ENCODE measurements around the gene SDCCAG8.

Gene SDCCAG8

DNA sequence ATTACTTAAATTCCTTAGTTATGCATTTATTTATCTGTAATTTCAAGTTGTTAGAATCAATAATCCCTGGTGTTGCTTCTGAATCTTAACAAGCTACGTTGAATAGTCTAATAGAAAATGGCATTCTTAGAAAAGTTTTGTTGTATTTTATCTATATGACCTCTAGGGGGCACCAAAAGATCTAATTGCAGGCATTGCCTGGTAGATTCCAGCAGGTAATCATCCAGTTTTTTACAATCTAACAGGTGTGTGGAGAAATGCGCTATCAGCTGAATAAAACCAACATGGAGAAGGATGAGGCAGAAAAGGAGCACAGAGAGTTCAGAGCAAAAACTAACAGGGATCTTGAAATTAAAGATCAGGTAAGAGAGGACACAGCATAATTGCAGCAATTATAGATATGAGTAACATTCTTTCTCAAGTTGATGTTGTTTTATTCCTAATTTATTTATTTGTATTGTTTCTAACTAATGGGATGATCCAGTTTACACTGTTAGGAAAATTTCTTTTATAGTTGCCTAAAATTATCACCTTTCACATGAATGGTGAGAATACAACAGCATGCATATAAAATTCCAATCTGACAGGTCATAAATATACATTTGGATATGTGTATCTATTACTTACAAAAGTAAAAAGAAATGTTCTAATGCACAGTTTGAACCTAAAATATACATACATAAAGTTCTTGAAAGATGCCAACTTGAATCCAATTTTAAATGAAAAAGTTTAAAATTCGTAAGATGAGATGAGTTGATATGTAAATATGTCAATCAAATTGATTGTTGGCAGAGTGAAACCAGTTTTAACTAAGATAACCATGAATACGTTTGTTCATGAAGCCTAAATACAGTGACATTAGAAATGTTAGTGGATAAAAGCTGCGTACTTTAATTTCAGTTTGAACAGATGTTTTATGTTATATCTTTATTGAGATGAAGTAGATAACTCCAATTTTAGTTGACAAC lies 88.4 kb downstream of the SDCCAG8 start:
- DNase-seq = peak; percentile 32

DNA sequence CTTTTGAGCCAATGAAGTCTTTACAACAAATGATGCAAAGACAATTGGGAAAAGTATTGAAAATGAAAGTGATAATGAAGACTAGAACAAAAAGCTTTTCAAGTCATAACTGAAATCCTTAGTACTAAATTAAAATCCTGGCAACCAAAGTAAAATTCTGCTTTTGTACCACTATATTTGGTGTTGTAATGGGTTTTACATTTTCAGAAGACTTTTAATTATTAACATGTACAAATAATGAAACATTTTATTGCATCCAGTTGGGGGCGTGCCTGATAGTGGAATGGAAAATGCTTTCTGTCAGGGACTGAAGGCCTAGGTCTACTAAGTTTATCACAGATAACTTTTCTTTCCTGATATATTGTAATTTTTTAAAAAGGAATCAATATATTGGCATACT lies 89.4 kb downstream of the SDCCAG8 start:
- no peak for DNase-seq

DNA sequence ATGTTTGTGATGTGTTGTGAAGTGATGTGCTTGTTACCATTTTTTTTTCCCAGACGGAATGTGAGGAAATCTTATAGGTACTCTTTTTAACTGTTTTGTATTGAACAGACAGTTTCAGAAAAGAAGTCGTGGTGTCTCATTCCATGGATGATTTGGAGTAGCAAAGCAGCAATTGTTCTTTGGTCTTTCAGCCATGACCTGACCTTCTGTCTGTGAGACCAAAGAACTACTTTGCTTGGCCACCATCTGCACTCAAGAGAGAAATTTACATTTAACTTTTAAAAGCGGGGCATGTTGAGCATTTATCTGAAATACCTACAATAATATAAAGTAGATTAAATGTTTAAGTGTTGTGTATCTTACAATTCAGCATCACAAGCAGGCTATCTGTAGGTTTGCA lies 90.2 kb downstream of the SDCCAG8 start:
- DNase-seq = no peak

DNA sequence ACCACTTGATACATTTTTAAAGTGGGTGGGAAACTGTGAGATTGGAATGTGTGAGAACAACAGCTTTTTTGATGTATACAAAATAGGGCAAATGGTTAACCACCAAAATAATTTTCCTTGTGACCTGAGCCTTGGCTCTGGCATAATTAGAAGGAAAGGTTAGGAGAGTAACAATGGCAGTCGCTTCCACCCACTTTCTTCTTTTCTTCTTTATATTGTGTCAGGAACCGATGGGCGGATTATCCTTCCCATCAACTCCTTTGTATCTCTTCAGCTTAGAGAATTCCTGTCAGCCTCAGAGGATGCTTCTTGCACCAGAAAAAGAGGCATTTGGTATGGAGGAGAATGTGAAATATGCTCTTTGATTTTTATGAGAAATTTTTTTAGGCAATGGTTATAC lies 90.6 kb downstream of the SDCCAG8 start:
- no peak for DNase-seq

DNA sequence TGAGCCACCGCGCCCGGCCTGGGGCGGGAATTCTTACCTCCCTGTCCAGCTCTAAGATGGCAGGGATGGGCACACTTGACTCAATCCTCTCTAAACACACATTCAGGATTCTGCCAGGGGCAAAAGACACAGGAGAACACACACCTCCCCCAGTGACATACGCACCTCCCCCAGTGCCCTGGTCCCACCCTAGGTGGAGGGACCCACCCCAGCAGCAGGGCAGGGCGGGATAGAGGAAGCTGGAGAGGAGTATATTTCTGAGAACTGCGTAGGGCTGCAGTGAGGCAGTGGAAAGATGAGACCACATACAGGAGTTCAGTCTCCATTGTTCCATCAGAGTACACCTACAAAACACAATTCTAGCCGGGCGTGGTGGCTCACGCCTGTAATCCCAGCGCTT lies 92.5 kb downstream of the SDCCAG8 start:
- no peak for DNase-seq

DNA sequence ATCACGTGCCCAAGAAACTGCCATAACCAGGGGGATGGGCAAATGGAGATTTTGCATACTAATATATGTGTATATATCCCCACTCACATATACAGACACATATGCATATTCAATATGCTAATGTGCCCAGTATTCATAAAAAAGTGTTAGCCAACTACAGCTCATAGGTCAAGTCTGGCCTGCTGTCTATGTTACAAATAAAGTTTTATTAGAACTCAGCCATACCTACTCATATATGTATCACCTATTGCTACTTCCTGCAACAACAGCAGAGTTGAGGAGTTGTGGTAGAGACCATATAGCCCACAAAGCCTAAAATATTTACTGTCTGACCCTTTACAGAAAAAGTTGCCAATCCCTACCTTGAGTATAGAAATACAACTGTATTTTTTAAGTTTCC lies 93.3 kb downstream of the SDCCAG8 start:
- no peak for DNase-seq

- no peak for DNase-seq
These were observed 95.5 kb downstream of the SDCCAG8 start for GRCh38 chr1:243351337-243351736.

GRCh38 chr1:243354511-243355153 lies 98.8 kb downstream of the SDCCAG8 start:
- no peak for DNase-seq

DNA sequence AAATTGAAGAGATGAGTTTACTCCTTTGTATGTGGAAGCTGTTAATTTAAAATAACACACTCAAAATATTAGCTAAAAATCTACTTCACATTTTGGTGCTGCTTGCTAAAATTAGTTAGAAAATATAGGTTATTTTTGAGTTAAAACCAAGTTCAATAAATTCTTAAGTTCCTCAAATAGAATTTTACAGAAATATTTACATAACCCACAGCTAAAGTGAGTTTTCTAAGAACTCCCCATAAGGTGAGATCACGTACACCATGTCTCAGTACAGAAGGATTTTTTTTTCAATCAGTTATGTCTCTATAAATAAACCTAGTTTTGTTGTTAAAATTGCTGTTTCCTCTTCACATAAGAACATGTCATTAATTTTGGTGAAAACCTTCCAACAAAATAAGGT lies 108.0 kb downstream of the SDCCAG8 start:
- DNase-seq = no peak

DNA sequence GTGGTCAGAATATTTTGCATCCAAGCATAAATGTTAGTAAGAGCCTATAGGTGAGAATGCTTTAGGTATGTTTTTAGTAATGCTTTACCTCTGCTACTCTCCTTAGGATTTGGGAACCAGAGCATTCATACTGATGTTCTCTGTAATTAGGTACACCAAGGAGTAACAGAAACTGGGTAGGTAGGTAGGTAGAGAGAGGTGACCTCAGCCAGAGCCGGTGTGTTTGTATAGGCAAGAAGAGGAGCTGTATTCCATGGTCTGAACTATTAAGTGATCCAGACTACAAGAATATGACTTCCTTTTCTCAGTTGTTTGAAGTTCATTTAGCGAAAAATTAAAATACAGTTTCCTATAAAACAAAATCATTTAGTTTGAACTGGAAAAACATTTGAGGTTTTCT lies 108.5 kb downstream of the SDCCAG8 start:
- DNase-seq = no peak

DNA sequence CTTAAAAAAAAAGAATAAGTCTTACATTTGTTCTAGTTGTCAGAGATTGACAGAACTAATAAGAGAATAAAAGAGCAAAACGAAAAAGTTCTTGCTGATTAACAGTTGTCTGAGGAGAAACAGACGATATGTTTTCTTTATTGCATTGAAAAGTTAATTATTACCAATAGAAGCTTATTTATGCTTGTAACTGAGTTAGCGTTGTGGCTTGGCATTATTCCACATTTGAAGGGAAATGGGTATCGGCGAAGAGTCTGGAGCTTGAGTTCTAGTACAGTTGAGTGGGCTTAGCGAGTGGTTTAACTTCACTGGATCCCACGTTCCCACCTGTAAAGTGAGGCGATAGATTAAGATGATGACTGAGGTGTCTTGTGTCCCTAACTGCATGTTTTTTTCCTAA lies 109.0 kb downstream of the SDCCAG8 start:
- DNase-seq = no peak

DNA sequence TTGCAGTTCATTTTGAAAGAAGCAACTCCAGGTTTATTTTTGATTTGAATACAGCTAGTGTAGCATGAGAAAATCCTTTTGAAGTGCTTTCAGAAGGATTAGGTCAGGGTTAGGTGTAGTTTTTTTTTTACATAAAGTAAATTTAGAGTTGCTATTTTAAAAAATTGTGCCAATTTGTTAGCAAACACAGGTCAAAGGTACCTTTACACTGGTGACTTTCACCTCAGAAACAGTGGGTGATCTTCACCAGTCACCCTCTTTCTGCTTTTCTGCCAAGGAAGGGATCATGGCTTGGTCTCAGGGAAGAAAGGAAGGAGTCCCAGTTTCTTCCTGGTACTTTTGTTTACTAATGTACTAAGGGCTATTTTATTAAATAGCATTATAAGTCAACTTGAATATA lies 111.5 kb downstream of the SDCCAG8 start:
- DNase-seq = no peak

DNA sequence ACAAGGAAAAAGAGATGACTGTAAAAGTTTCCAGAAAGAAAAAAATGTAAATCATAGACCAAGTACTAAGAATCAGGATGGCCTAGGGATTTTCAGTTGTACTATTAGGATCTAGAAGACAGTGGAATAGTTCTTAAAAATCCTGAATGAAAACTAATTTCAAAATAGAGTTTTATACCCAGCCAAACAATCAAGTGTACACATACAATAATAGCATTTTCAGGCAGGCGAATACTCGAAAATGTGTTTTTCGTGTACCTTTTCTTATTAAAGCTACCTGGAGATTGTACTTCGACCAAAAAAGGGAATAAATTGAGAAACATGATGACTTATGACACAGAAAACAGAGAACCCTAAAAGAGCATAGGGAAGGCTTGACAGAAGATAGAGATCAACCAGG lies 118.6 kb downstream of the SDCCAG8 start:
- no peak for DNase-seq

DNA sequence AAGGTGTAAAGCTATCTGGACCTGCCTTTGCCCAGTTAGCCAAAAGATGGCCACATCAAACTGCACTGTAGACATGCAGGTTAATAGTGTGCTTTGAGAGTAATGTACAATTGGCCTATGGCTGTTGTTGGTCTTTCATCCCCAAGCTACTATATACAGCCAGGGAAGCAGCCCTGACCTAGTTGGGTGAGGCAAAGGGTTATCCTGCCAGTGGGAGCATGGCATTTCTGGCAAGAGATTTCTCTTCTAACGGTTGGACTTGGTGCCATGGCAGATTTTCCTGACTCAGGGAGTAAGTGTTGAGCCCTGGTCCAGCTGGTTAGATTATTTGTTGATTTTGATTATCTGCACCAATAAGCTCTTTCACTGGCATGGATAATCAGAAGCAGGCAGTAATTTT lies 119.8 kb downstream of the SDCCAG8 start:
- DNase-seq = no peak

GRCh38 chr1:243378669-243379068 lies 122.8 kb downstream of the SDCCAG8 start:
- DNase-seq = no peak

DNA sequence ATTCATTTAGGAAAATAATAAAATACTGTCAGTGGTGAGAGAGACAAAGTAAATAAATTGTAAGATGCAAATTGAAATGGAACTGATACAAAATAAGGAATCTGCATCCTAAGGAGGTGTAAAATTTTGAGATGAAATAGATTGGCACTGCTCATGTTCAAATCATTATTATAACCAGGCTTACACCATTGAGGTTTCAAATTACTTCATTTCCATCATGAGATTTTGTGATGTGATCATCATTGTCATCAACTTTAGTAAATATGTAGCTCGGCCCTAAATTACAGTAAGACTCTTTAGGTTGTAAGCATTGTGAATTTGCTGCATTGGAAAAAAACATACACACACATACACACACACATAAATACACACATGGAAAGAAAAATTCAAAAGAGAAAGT lies 123.4 kb downstream of the SDCCAG8 start:
- no peak for DNase-seq

DNA sequence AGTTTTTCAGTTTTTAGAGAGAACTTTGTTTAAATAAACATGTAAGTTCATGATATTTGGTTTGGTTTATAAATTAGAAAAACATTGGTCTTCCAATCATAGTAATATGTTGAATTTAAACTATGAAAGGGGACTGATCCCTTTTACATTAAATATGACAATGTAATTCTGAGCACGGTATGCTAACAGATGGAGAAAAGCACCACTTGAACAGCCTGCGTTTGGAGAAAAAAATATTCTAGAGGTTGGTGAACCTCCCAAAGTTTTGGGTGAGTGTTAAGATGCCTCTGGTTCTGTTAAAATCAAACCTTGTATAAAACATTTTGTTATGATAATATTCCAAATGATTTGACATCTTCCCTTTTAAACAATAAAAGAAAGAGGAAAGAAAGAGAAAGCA lies 123.9 kb downstream of the SDCCAG8 start:
- no peak for DNase-seq

GRCh38 chr1:243388276-243388675 lies 132.4 kb downstream of the SDCCAG8 start:
- DNase-seq = no peak

DNA sequence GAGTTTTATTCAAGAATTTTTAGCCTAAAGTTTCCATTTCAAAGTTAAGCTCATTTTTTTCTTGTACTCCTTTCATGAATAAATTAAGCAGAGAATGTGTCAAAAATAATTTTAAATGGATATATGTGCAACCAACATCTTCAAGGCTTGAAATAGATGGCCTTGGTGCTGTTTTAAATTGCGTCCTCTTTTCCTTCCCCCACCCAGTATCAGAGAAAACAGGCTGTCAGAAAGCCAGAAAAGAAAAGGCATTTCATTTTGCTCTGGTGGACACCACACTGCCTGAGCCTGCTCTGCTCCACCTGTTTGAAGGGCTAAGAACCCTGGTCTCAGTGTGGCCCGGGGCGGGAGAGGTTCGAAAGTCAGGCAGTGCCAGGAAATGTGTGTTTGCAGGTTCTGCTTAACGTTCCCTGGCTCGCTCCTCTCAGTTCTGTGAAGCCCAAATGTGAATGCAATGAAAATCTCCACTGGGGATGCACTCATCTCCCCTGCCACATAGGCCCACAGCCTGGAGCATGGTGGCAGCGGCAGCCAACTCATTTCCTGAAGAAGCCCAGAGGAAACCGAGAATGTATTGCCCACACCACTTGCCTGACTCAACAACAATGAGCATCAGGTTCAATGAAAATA lies 134.4 kb downstream of the SDCCAG8 start:
- no peak for DNase-seq

GRCh38 chr1:243391355-243391754 lies 135.5 kb downstream of the SDCCAG8 start:
- DNase-seq = no peak

GRCh38 chr1:243393096-243393495 lies 137.3 kb downstream of the SDCCAG8 start:
- no peak for DNase-seq

- no peak for DNase-seq
These were observed 138.2 kb downstream of the SDCCAG8 start for GRCh38 chr1:243394066-243394465.

DNA sequence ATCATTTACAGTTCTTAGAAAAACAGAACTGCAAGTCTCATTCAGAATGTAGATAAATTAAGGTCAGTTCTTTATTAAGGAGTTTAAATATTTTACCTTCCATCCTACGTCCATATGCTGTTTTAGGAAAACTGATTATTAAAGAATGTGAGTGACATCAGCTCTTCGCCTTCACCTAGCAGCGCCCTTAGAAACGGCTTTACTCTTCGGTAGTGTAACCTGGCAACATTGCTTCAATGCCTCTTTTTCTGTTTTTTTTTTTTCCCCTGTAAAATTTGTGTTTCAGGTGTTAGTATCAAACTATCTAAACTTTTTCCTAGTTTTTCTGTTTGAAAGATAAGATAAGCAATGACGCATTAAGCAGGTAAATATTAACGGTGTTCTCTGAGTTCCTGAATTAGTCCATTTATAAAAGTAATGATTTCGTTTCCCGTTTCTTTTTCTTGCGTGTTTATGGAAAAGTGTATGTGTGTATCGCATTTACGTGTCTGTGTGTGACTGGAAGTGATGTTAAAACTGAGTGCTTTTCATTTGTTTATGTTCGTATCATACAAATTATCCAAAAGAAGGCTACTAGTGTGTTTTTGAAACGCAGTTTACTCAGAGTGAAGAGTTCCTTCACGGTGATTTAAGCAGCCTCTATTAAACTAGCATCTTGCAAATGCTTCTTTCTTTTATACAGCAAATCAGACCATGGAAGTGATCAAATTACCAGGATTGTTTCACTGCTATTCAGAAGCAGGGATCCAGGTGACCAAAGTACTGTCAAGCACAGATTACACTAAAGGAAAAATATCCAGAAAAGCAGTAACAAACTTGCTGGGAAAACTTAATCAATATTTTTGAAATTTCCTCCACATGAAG lies 139.0 kb downstream of the SDCCAG8 start:
- DNase-seq = no peak
